NCI-H345 treated with DMSO at 0.1 percent for 48 hours (cell line): ENCODE measurements around the gene CCT7.

ENCODE experiments used
- DNase-seq: peaks from one replicate; lab custom pipeline; 2025; ENCODE audit not compliant: unreplicated experiment; lab: John Stamatoyannopoulos, UW

The CCT7 gene

GRCh38 chr2:73266061-73266901, 32.2 kb downstream of the CCT7 start:
- DNase-seq = no peak

- DNase-seq = no peak
Measured at GRCh38 chr2:73267008-73267407, 32.9 kb downstream of the CCT7 start.

GRCh38 chr2:73268366-73268829, 34.3 kb downstream of the CCT7 start:
- DNase-seq = no peak

GRCh38 chr2:73268830-73269685, 35.0 kb downstream of the CCT7 start:
- peak; percentile 76 for DNase-seq

- no peak for DNase-seq
Measured at GRCh38 chr2:73269686-73270465, 35.8 kb downstream of the CCT7 start.

GRCh38 chr2:73272270-73272669, 38.2 kb downstream of the CCT7 start:
- no peak for DNase-seq

- DNase-seq = no peak
Measured at GRCh38 chr2:73279852-73280251, 45.7 kb downstream of the CCT7 start.

GRCh38 chr2:73281244-73281643, 47.1 kb downstream of the CCT7 start:
- no peak for DNase-seq

GRCh38 chr2:73282924-73283544, 48.9 kb downstream of the CCT7 start:
- DNase-seq = no peak

- DNase-seq = no peak
Measured at GRCh38 chr2:73283545-73284295, 49.6 kb downstream of the CCT7 start.

- peak; percentile 22 for DNase-seq
Measured at GRCh38 chr2:73284296-73285158, 50.4 kb downstream of the CCT7 start, which contains the start of gene FBXO41. Gene FBXO41 (minus strand): TSS chr2:73284478. CDS start chr2:73269630, 14,848 bp downstream.

- DNase-seq = no peak
Measured at GRCh38 chr2:73285159-73285739, 51.1 kb downstream of the CCT7 start.

GRCh38 chr2:73286134-73286655, 52.1 kb downstream of the CCT7 start:
- no peak for DNase-seq

GRCh38 chr2:73289304-73289703, 55.2 kb downstream of the CCT7 start:
- no peak for DNase-seq

GRCh38 chr2:73290049-73290839, 56.1 kb downstream of the CCT7 start:
- peak; percentile 63 for DNase-seq

GRCh38 chr2:73291093-73291460, 57.0 kb downstream of the CCT7 start:
- DNase-seq = no peak

GRCh38 chr2:73291461-73292315, 57.6 kb downstream of the CCT7 start:
- DNase-seq = no peak
